ENCODE measurements around the gene PSMD3.

- TF ChIP-seq CTCF (IDR thresholded peaks at IDR 0.05), result no peak
- TF ChIP-seq ZFX (IDR thresholded peaks at IDR 0.05; ENCODE audit: borderline replicate concordance), result no peak
These were observed 60.6 kb downstream of the PSMD3 start for GRCh38 chr17:40041196-40041595.
